MM.1S (cell line): ENCODE results near the gene MOBP.

Source experiments
- DNase-seq: peaks from one replicate; pipeline ENCODE4 v3.0.0-alpha.2; 2015
- H2AFZ ChIP-seq: fragments of 300-600 bp; sonication (generic); 2 replicates; pipeline ENCODE4 v1.6.0; 2016; ENCODE audit warnings: antibody characterized with exemption, low read length
- H3F3A ChIP-seq: fragments of 300-600 bp; sonication (generic); 2 replicates; pipeline ENCODE4 v1.6.1; 2016; ENCODE audit warnings: mild to moderate bottlenecking, antibody characterized with exemption, low read length, moderate library complexity, mixed read lengths; ENCODE audit not compliant: insufficient read depth
- H3K27ac ChIP-seq: fragments of 300-600 bp; sonication (generic); 2 replicates; pipeline ENCODE4 v1.5.1; 2016; ENCODE audit warnings: mild to moderate bottlenecking, low read length
- H3K27me3 ChIP-seq: fragments of 300-600 bp; sonication (generic); replicated peaks from 2 replicates; pipeline ENCODE4 v1.6.0; 2016; ENCODE audit warnings: low read length; ENCODE audit not compliant: insufficient read depth
- H3K36me3 ChIP-seq: fragments of 300-600 bp; sonication (generic); replicated peaks from 2 replicates; pipeline ENCODE4 v1.6.1; 2016; ENCODE audit warnings: mild to moderate bottlenecking, low read length, mixed read lengths; ENCODE audit not compliant: insufficient read depth
- H3K4me1 ChIP-seq: fragments of 300-600 bp; sonication (generic); 2 replicates; pipeline ENCODE4 v1.6.1; 2016; ENCODE audit warnings: low read length, mixed read lengths
- H3K4me2 ChIP-seq: fragments of 300-600 bp; sonication (generic); 2 replicates; pipeline ENCODE4 v1.6.0; 2016; ENCODE audit warnings: low read depth, low read length
- H3K4me3 ChIP-seq: fragments of 300-600 bp; sonication (generic); 2 replicates; pipeline ENCODE4 v1.5.1; 2016; ENCODE audit warnings: low read length, mixed read lengths
- H3K79me2 ChIP-seq: fragments of 300-600 bp; sonication (generic); 2 replicates; pipeline ENCODE4 v1.6.1; 2016; ENCODE audit warnings: mixed run types, low read length, mixed read lengths
- H3K9ac ChIP-seq: fragments of 300-600 bp; sonication (generic); 2 replicates; pipeline ENCODE4 v1.6.1; 2016; ENCODE audit warnings: low read length, mixed read lengths
- H3K9me2 ChIP-seq: fragments of 300-600 bp; sonication (generic); replicated peaks from 2 replicates; pipeline ENCODE4 v1.6.1; 2016; ENCODE audit warnings: mild to moderate bottlenecking, low read length, mixed read lengths; ENCODE audit not compliant: insufficient read depth
- H3K9me3 ChIP-seq: fragments of 300-600 bp; sonication (generic); replicated peaks from 2 replicates; pipeline ENCODE4 v1.6.1; 2016; ENCODE audit warnings: mild to moderate bottlenecking, low read length, mixed read lengths; ENCODE audit not compliant: insufficient read depth
- H4K20me1 ChIP-seq: fragments of 300-600 bp; sonication (generic); 2 replicates; pipeline ENCODE4 v1.6.1; 2016; ENCODE audit warnings: mild to moderate bottlenecking, low read length, moderate library complexity, mixed read lengths; ENCODE audit not compliant: insufficient read depth
- CTCF ChIP-seq: fragments of 300-600 bp; sonication (generic); IDR thresholded peaks from 2 replicates; pipeline ENCODE4 v1.5.1; 2016; ENCODE audit warnings: antibody characterized with exemption, low read length, mixed read lengths
- EZH2 ChIP-seq: fragments of 300-600 bp; sonication (generic); optimal IDR thresholded peaks from 2 replicates; pipeline ENCODE3; 2017; ENCODE audit warnings: low read depth, mild to moderate bottlenecking, antibody characterized with exemption, low read length, mixed read lengths
- EZH2phosphoT487 ChIP-seq: fragments of 300-600 bp; sonication (generic); IDR thresholded peaks from 2 replicates; pipeline ENCODE4 v1.6.1; 2018; ENCODE audit warnings: antibody characterized with exemption, low read length

The MOBP gene

GRCh38 chr3:39540162-39540921, 72.9 kb downstream of the MOBP start:
- Histone ChIP-seq H3K79me2 (no peaks in the 10 kb centered on the region), H3K9ac (no peak overlapping the region), H3K4me1 (0 out of 2 replicates have a peak, but pooled peaks cover 4% of the 10 kb centered on the region), H2AFZ (no peak overlapping the region), H3K36me3 (no peaks in the 10 kb centered on the region), H3K9me2 (no peaks in the 10 kb centered on the region), H4K20me1 (no peaks in the 10 kb centered on the region), H3K4me3 (no peak overlapping the region), H3K27me3 (no peaks in the 10 kb centered on the region), H3K9me3 (no peaks in the 10 kb centered on the region), H3K4me2 (no peak overlapping the region), H3K27ac (no peak overlapping the region), H3F3A (no peaks in the 10 kb centered on the region)
- no peak for TF ChIP-seq CTCF
- DNase-seq: no peak

- H3F3A ChIP-seq: no peaks in the 10 kb centered on the region
- peak overlapping the region; percentile 26; the same call in 1 of the 2 replicates for H3K4me2 ChIP-seq
- no peaks in the 10 kb centered on the region for H3K9me2 ChIP-seq
- H3K4me1 ChIP-seq: 0 out of 2 replicates have a peak, but pooled peaks cover 4% of the 10 kb centered on the region
- H3K9me3 ChIP-seq: no peaks in the 10 kb centered on the region
- TF ChIP-seq CTCF (no peak), EZH2 (no peak)
- no peak overlapping the region for H3K9ac ChIP-seq
- no peaks in the 10 kb centered on the region for H3K27me3 ChIP-seq
- no peak overlapping the region for H3K27ac ChIP-seq
- H4K20me1 ChIP-seq: no peaks in the 10 kb centered on the region
- H3K79me2 ChIP-seq: no peaks in the 10 kb centered on the region
- no peak for DNase-seq
- H2AFZ ChIP-seq: peak overlapping the region; percentile 61; the same call in 1 of the 2 replicates
- no peak overlapping the region for H3K4me3 ChIP-seq
- no peaks in the 10 kb centered on the region for H3K36me3 ChIP-seq
These were observed 74.0 kb downstream of the MOBP start for GRCh38 chr3:39541442-39541841.

DNA sequence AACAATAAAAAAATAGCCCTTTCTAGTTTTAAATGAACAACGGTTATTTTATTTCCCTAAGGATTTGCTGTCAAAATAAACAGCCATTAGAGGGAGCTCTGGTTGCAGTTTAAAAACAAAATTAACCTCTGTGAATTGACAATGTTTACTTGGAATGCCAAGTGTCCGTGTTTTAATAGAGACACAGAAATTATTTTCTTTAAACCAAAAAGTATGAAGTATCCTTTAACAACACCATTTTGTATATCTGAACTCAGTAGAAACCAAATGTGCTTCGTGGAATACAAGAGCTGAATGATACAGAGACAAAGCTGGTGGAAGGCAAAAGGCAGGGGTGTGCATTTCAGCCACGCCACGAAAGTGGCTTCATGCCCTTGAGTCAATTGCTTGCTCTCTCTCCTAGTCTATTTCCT, 74.4 kb downstream of the MOBP start:
- Histone ChIP-seq H3K4me1 (0 out of 2 replicates have a peak, but pooled peaks cover 4% of the 10 kb centered on the region), H2AFZ (peak overlapping the region; percentile 61; the same call in 1 of the 2 replicates), H3K9me2 (no peaks in the 10 kb centered on the region), H3F3A (no peaks in the 10 kb centered on the region), H4K20me1 (no peaks in the 10 kb centered on the region), H3K36me3 (no peaks in the 10 kb centered on the region), H3K27me3 (no peaks in the 10 kb centered on the region), H3K79me2 (no peaks in the 10 kb centered on the region), H3K27ac (no peak overlapping the region), H3K9me3 (no peaks in the 10 kb centered on the region), H3K4me2 (peak overlapping the region; percentile 26), H3K9ac (no peak overlapping the region), H3K4me3 (peak overlapping the region; percentile 13; the same call in 1 of the 2 replicates)
- peak; percentile 49 for DNase-seq
- no peak for TF ChIP-seq EZH2
- TF ChIP-seq CTCF: peak; percentile 60
- no peak for TF ChIP-seq EZH2phosphoT487
